Endothelial cell of umbilical vein (primary cell): Measurements from ENCODE around the gene ZBTB39. TPM values are rescaled to one million over a fixed set of nuclear protein-coding genes. Genes with fewer than 3 reads are reported as not detected.

ENCODE experiments used
- BruUV-seq: library from RNA; stranded (reverse); fragments of 400-500 nt; replicated peaks from 2 replicates; lab custom pipeline; 2021; lab: Mats Ljungman, UMichigan
- CTCF ChIA-PET: fragments of 300-600, 350-600 bp; sonication (Branson Sonifier 250); formaldehyde crosslinking; loops from one replicate; lab custom pipeline; 2021; ENCODE audit warnings: antibody characterized with exemption, inconsistent platforms; lab: Charles Lee
- POLR2A ChIA-PET: fragments of 300-600, 350-600 bp; sonication (Branson Sonifier 250); formaldehyde crosslinking; loops from one replicate; lab custom pipeline; 2021; ENCODE audit warnings: antibody characterized with exemption, inconsistent platforms; lab: Charles Lee
- DNase-seq: peaks from one replicate; pipeline ENCODE4 v3.0.0-alpha.2; 2011; ENCODE audit warnings: low read depth, low spot score
- FAIRE-seq: peaks from 2 replicates; lab custom pipeline; 2011; peaks lifted over from hg19 to GRCh38; lab: Jason Lieb, UNC
- H2AFZ ChIP-seq: 2 replicates; pipeline ENCODE4 v1.6.0; 2012; ENCODE audit warnings: low read depth, low read length, control low read depth, inconsistent platforms
- H3K27ac ChIP-seq: 2 replicates; pipeline ENCODE4 v1.5.1; 2011; ENCODE audit warnings: low read depth, mild to moderate bottlenecking, control low read depth, low read length, moderate library complexity; ENCODE audit not compliant: insufficient read depth
- H3K27me3 ChIP-seq, 2 experiments: 2 replicates each; pipeline versions ENCODE4 v1.6.0 to v1.6.1; 2011; ENCODE audit warnings: low read length in 2 of 2, mixed read lengths in 1 of 2; ENCODE audit not compliant: control insufficient read depth in 2 of 2, insufficient read depth in 2 of 2
- H3K36me3 ChIP-seq, 2 experiments: 2 replicates in 1 of 2; 3 replicates in 1 of 2; pipeline ENCODE4 v1.5.1; 2011; ENCODE audit warnings: low read length in 2 of 2, mild to moderate bottlenecking in 1 of 2, moderate library complexity in 1 of 2; ENCODE audit not compliant: control insufficient read depth in 2 of 2, insufficient read depth in 2 of 2; ENCODE audit errors: extremely low read depth in 1 of 2
- H3K4me1 ChIP-seq: 3 replicates; pipeline ENCODE4 v1.5.1; 2011; ENCODE audit warnings: mild to moderate bottlenecking, low read length; ENCODE audit not compliant: control insufficient read depth, insufficient read depth; ENCODE audit errors: extremely low read depth
- H3K4me2 ChIP-seq: 2 replicates; pipeline ENCODE4 v1.6.1; 2011; ENCODE audit warnings: low read length, control low read depth, mixed read lengths; ENCODE audit not compliant: insufficient read depth
- H3K4me3 ChIP-seq, 3 experiments: fragments of 200-600 bp in 1 of 3; sonication (generic), shearing (Covaris generic) in 1 of 3; replicated peaks in 1 of 3; 2 replicates each; pipeline ENCODE4 v1.5.1; 2011 to 2016; ENCODE audit warnings: control low read depth in 3 of 3, low read length in 3 of 3, mild to moderate bottlenecking in 2 of 3, inconsistent platforms in 1 of 3, low read depth in 1 of 3, moderate library complexity in 1 of 3; ENCODE audit not compliant: insufficient read depth in 1 of 3
- H3K79me2 ChIP-seq: 2 replicates; pipeline ENCODE4 v1.6.0; 2012; ENCODE audit warnings: low read length, inconsistent platforms; ENCODE audit not compliant: control insufficient read depth, insufficient read depth
- H3K9ac ChIP-seq: replicated peaks from 2 replicates; pipeline ENCODE3; 2011; ENCODE audit warnings: low read length, control low read depth; ENCODE audit not compliant: insufficient read depth; ENCODE audit errors: extremely low read depth
- H3K9me1 ChIP-seq: replicated peaks from 3 replicates; pipeline ENCODE4 v1.6.0; 2011; ENCODE audit warnings: mild to moderate bottlenecking, low read length; ENCODE audit not compliant: control insufficient read depth, insufficient read depth; ENCODE audit errors: extremely low read depth
- H3K9me3 ChIP-seq: replicated peaks from 2 replicates; pipeline ENCODE4 v1.5.1; 2012; ENCODE audit warnings: low read length, inconsistent platforms; ENCODE audit not compliant: control insufficient read depth, insufficient read depth
- H4K20me1 ChIP-seq: replicated peaks from 2 replicates; pipeline ENCODE3; 2011; ENCODE audit warnings: mild to moderate bottlenecking, low read length; ENCODE audit not compliant: control insufficient read depth, insufficient read depth; ENCODE audit errors: extremely low read depth
- EZH2 ChIP-seq: IDR thresholded peaks from 2 replicates; pipeline ENCODE4 v1.6.1; 2012; ENCODE audit warnings: borderline replicate concordance, low read depth, mild to moderate bottlenecking, moderate library complexity, low read length, inconsistent platforms; ENCODE audit not compliant: severe bottlenecking
- FOS ChIP-seq: IDR thresholded peaks from 2 replicates; pipeline ENCODE4 v1.6.1; 2011; ENCODE audit warnings: mild to moderate bottlenecking, low read length, moderate library complexity, borderline replicate concordance; ENCODE audit not compliant: insufficient read depth
- GATA2 ChIP-seq: IDR thresholded peaks from 2 replicates; pipeline ENCODE4 v1.7.0; 2011; ENCODE audit warnings: low read depth, mild to moderate bottlenecking, moderate library complexity, mixed read lengths, low read length; ENCODE audit not compliant: insufficient read length, insufficient read depth
- JUN ChIP-seq: IDR thresholded peaks from 2 replicates; pipeline ENCODE4 v1.6.1; 2011; ENCODE audit warnings: borderline replicate concordance, low read depth; ENCODE audit not compliant: insufficient read length, insufficient read depth
- MYC ChIP-seq: IDR thresholded peaks from one replicate; pipeline ENCODE4 v1.6.1; 2011; ENCODE audit warnings: mild to moderate bottlenecking, low read depth, low read length
- POLR2A ChIP-seq: IDR thresholded peaks from 2 replicates; pipeline ENCODE4 v1.6.1; 2012; ENCODE audit warnings: low read depth, mild to moderate bottlenecking, control low read depth, low read length
- POLR2AphosphoS5 ChIP-seq: IDR thresholded peaks from 2 replicates; pipeline ENCODE4 v1.6.1; 2012; ENCODE audit warnings: low read depth, mild to moderate bottlenecking, control low read depth, low read length, moderate library complexity; ENCODE audit not compliant: insufficient read depth
- dilution Hi-C: fragments of 300-500 bp; cut with MboI; formaldehyde crosslinking; loops from one replicate; pipeline ENCODE4 v1.15.0; 2019; ENCODE audit warnings: low sequenced_read_pairs; ENCODE audit not compliant: extremely low pct_ligation_motif_present
- intact Hi-C: fragments of 100-400 bp; cut with micrococcal nuclease; formaldehyde crosslinking; loops from one replicate; pipeline ENCODE4 v1.10.0; 2022
- polyA plus RNA-seq, 4 experiments: library from polyadenylated mRNA; depleted of rRNA in 3 of 4; stranded (reverse) in 3 of 4; unstranded in 1 of 4; fragments of >200 nt; gene quantifications; 2 replicates each; pipeline versions ENCODE4 v1.2.1 to v1.2.3, GENCODE V29; 2011 to 2012; ENCODE audit warnings: missing spikeins in 1 of 4
- total RNA-seq: library from RNA; stranded (reverse); gene quantifications from 2 replicates; pipeline ENCODE4 v1.2.3, GENCODE V29; 2021
- TF ChIP-seq, protein P1 (sequence below): IDR thresholded peaks from 2 replicates; pipeline ENCODE4 v1.6.1; 2011; ENCODE audit not compliant: insufficient read depth, insufficient read length
- TF ChIP-seq, protein P2 (sequence below), 2 donors: IDR thresholded peaks; 1 replicate in 1 of 2; 2 replicates in 1 of 2; pipeline ENCODE4 v1.5.1; 2011; ENCODE audit warnings: low read length in 2 of 2, mild to moderate bottlenecking in 2 of 2, moderate library complexity in 2 of 2, control low read depth in 1 of 2, inconsistent platforms in 1 of 2, low read depth in 1 of 2; ENCODE audit not compliant: insufficient read depth in 1 of 2; ENCODE audit errors: extremely low read depth in 1 of 2

The ZBTB39 gene
- total and polyA plus RNA-seq, 2 donors (not counting 3 experiments of a cell fraction or from before 2014, with no cell fraction given): 5.9 to 8.5 TPM

- ChIA-PET CTCF (interaction anchor here (1.4 kb wide), 1 partner anchor 159 kb away, joined by 4 read pairs; no protein-coding TSS in a partner anchor), POLR2A (no interaction called here)
- peaks cover 4% of the 10 kb centered on the region for H3K79me2 ChIP-seq
- no peaks in the 10 kb centered on the region for H4K20me1 ChIP-seq
- TF ChIP-seq GATA2 (no peak), MYC (no peak), POLR2AphosphoS5 (no peak), FOS (no peak), EZH2 (no peak), JUN (no peak), POLR2A (no peak)
- TF ChIP-seq, protein P1, sequence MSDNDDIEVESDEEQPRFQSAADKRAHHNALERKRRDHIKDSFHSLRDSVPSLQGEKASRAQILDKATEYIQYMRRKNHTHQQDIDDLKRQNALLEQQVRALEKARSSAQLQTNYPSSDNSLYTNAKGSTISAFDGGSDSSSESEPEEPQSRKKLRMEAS: no peak
- TF ChIP-seq, protein P2, sequence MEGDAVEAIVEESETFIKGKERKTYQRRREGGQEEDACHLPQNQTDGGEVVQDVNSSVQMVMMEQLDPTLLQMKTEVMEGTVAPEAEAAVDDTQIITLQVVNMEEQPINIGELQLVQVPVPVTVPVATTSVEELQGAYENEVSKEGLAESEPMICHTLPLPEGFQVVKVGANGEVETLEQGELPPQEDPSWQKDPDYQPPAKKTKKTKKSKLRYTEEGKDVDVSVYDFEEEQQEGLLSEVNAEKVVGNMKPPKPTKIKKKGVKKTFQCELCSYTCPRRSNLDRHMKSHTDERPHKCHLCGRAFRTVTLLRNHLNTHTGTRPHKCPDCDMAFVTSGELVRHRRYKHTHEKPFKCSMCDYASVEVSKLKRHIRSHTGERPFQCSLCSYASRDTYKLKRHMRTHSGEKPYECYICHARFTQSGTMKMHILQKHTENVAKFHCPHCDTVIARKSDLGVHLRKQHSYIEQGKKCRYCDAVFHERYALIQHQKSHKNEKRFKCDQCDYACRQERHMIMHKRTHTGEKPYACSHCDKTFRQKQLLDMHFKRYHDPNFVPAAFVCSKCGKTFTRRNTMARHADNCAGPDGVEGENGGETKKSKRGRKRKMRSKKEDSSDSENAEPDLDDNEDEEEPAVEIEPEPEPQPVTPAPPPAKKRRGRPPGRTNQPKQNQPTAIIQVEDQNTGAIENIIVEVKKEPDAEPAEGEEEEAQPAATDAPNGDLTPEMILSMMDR (IDR thresholded peaks at IDR 0.05; ENCODE audit: extremely low read depth in 1 of 2, insufficient read depth in 1 of 2, low read depth in 1 of 2, low read length in 2 of 2): no peak
- FAIRE-seq (no peak), DNase-seq (no peak)
- no peaks in the 10 kb centered on the region for H3K4me1 ChIP-seq
- no peak overlapping the region for H3K4me3 ChIP-seq
- no peaks in the 10 kb centered on the region for H3K27me3 ChIP-seq
- H3K9me1 ChIP-seq: no peaks in the 10 kb centered on the region
- no peak overlapping the region for H3K9ac ChIP-seq
- peaks cover 0 to 30% of the 10 kb centered on the region in 2 experiments for H3K36me3 ChIP-seq
- dilution Hi-C loops (no loop called here), intact Hi-C loops (no loop called here)
- BruUV-seq: no TSS peak
- H3K9me3 ChIP-seq: no peaks in the 10 kb centered on the region
- H2AFZ ChIP-seq: no peak overlapping the region
- H3K4me2 ChIP-seq: no peak overlapping the region
- H3K27ac ChIP-seq: no peak overlapping the region
Observed at GRCh38 chr12:56999456-56999855, 6.9 kb downstream of the ZBTB39 start.
